SK-MEL-5 (cell line): ENCODE measurements around the gene COL3A1. TPM values are rescaled to one million over a fixed set of nuclear protein-coding genes. Genes with fewer than 3 reads are reported as not detected.

Experiments
- DNase-seq: peaks from one replicate; pipeline ENCODE4 v3.0.0-alpha.2; 2016; ENCODE audit warnings: low read depth, low spot score
- in situ Hi-C: cut with HindIII; loops from 2 replicates; pipeline ENCODE4 v1.10.0; 2016; ENCODE audit warnings: low sequenced_read_pairs, high pct_unique_total_duplicates, low pct_unique_long_range_greater_than_20kb
- polyA plus RNA-seq, 2 experiments: library from polyadenylated mRNA; depleted of rRNA; stranded (reverse); fragments of >200 nt; gene quantifications; 2 replicates each; pipeline ENCODE4 v1.2.3, GENCODE V29; 2015
- total RNA-seq: library from RNA; depleted of rRNA; stranded (reverse); fragments of >200 nt; shearing (Covaris generic); gene quantifications from 2 replicates; pipeline ENCODE4 v1.2.3, GENCODE V29; 2014; rRNA removed

The COL3A1 gene
- total RNA-seq: 0.50 and 0.53 TPM in 2 replicates
- 0.20 and 1.1 TPM in 2 replicates for polyA plus RNA-seq (2015; cell fraction: cytosol; rRNA removed)
- polyA plus RNA-seq (2015; cell fraction: nucleus; rRNA removed): 0.37 TPM in 2 replicates

GRCh38 chr2:188974164-188974563 lies at the start of gene COL3A1:
TSS of gene COL3A1 (plus strand) at chr2:188974373. CDS start at chr2:188974490, 117 bp downstream.
- no peak for DNase-seq
- in situ Hi-C loops: no loop called here

GRCh38 chr2:188928643-188929042 lies 45.5 kb upstream of the COL3A1 start:
- DNase-seq: no peak
- in situ Hi-C loops: no loop called here

- in situ Hi-C loops: no loop called here
- DNase-seq: no peak
Observed at GRCh38 chr2:188931361-188931760, 42.8 kb upstream of the COL3A1 start.

- in situ Hi-C loops: no loop called here
- peak; percentile 10 for DNase-seq
Observed at GRCh38 chr2:188937228-188938220, 36.6 kb upstream of the COL3A1 start.

- in situ Hi-C loops: no loop called here
- DNase-seq: no peak
Observed at GRCh38 chr2:188940171-188940570, 34.0 kb upstream of the COL3A1 start.

- in situ Hi-C loops: no loop called here
- DNase-seq: no peak
Observed at GRCh38 chr2:188944442-188944841, 29.7 kb upstream of the COL3A1 start.

GRCh38 chr2:188949046-188949818 lies 24.9 kb upstream of the COL3A1 start:
- in situ Hi-C loops: no loop called here
- no peak for DNase-seq

- DNase-seq: no peak
- in situ Hi-C loops: no loop called here
Observed at GRCh38 chr2:188952901-188953300, 21.3 kb upstream of the COL3A1 start.

GRCh38 chr2:188956290-188956689 lies 17.9 kb upstream of the COL3A1 start:
- in situ Hi-C loops: no loop called here

GRCh38 chr2:188956961-188957360 lies 17.2 kb upstream of the COL3A1 start:
- DNase-seq: no peak
- in situ Hi-C loops: no loop called here

More at GRCh38 chr2:188956290-188956689, 17.9 kb upstream of the COL3A1 start:
- DNase-seq: no peak

GRCh38 chr2:188957646-188958045 lies 16.5 kb upstream of the COL3A1 start:
- DNase-seq: no peak
- in situ Hi-C loops: no loop called here

GRCh38 chr2:188963741-188964140 lies 10.4 kb upstream of the COL3A1 start:
- no peak for DNase-seq
- in situ Hi-C loops: loop anchor here (10.0 kb wide), 1 partner anchor 339 kb away; no protein-coding TSS in a partner anchor

GRCh38 chr2:188964976-188965546 lies 9.1 kb upstream of the COL3A1 start:
- no peak for DNase-seq
- in situ Hi-C loops: loop anchor here (10.0 kb wide), 1 partner anchor 340 kb away; no protein-coding TSS in a partner anchor

- no peak for DNase-seq
- in situ Hi-C loops: loop anchor here (10.0 kb wide), 1 partner anchor 341 kb away; no protein-coding TSS in a partner anchor
Observed at GRCh38 chr2:188965563-188965962, 8.6 kb upstream of the COL3A1 start.

- no peak for DNase-seq
- in situ Hi-C loops: loop anchor here (10.0 kb wide), 1 partner anchor 341 kb away; no protein-coding TSS in a partner anchor
Observed at GRCh38 chr2:188966079-188966571, 8.0 kb upstream of the COL3A1 start.

GRCh38 chr2:188966728-188967440 lies 7.3 kb upstream of the COL3A1 start:
- DNase-seq: no peak
- in situ Hi-C loops: loop anchor here (10.0 kb wide), 1 partner anchor 342 kb away; no protein-coding TSS in a partner anchor

GRCh38 chr2:188969236-188969635 lies 4.9 kb upstream of the COL3A1 start:
- DNase-seq: no peak
- in situ Hi-C loops: loop anchor here (10.0 kb wide), 1 partner anchor 344 kb away; no protein-coding TSS in a partner anchor
